HG03060 (cell line): ENCODE data around the gene EMID1.
"Not testable (repeated sequence)": the region's sequence is repeated elsewhere in the genome, so short reads cannot be mapped to it uniquely, and the experiment has no call there.

Experiments
- ATAC-seq: cut with Tn5 transposase; IDR thresholded peaks from one replicate; pipeline ENCODE4 v1.9.1; 2021; ENCODE audit warnings: low read depth, moderate number of reproducible peaks; ENCODE audit not compliant: unreplicated experiment

EMID1 gene

GRCh38 chr22:29208879-29209623 lies 3.4 kb downstream of the EMID1 start:
- ATAC-seq: no peak

GRCh38 chr22:29209624-29209929 lies 3.9 kb downstream of the EMID1 start:
- ATAC-seq: no peak

GRCh38 chr22:29211066-29211465 lies 5.4 kb downstream of the EMID1 start:
- no peak for ATAC-seq

GRCh38 chr22:29211466-29211865 lies 5.8 kb downstream of the EMID1 start:
- ATAC-seq: no peak

DNA sequence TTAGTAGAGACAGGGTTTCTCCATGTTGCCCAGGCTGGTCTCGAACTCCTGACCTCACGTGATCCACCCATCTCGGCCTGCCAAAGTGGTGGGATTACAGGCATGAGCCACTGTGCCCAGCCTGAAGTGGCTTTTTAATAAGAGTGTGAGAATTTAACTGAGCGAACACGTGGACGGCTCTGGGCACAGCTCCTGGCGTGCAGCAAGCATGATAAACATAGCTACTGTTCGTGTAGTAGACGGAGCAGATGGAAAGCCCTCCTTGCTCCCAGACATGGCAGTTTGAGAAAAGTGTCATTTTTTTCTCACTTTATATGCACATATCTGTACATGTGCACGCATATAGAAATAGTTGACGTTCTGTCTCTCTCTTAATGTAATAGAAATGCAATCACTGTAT lies 7.0 kb downstream of the EMID1 start:
- ATAC-seq: no peak

GRCh38 chr22:29213493-29213892 lies 7.8 kb downstream of the EMID1 start:
- ATAC-seq: no peak

DNA sequence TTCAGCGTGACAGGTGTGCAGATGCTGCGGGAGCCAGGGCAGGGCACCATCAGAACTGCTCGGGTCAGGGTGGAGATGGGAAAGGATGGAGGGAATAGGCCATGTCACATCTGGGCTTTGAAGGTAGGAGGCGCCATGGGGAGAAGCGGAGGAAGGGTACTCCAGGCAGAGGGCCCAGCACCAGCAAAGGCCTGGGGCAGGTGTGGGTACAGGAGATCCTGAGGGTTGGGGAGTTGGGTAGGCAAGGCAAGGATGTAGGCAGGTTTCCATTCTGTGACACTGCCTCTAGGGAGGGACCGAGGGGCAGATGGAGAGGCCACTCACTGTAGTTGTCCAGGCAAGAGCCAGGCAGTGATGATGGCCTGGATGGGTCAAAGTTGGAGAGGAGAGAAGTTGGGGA lies 8.5 kb downstream of the EMID1 start:
- ATAC-seq: no peak

- ATAC-seq: no peak
Observed at GRCh38 chr22:29215012-29215860, 9.5 kb downstream of the EMID1 start.

- ATAC-seq: no peak
Observed at GRCh38 chr22:29216011-29216872, 10.5 kb downstream of the EMID1 start.

DNA sequence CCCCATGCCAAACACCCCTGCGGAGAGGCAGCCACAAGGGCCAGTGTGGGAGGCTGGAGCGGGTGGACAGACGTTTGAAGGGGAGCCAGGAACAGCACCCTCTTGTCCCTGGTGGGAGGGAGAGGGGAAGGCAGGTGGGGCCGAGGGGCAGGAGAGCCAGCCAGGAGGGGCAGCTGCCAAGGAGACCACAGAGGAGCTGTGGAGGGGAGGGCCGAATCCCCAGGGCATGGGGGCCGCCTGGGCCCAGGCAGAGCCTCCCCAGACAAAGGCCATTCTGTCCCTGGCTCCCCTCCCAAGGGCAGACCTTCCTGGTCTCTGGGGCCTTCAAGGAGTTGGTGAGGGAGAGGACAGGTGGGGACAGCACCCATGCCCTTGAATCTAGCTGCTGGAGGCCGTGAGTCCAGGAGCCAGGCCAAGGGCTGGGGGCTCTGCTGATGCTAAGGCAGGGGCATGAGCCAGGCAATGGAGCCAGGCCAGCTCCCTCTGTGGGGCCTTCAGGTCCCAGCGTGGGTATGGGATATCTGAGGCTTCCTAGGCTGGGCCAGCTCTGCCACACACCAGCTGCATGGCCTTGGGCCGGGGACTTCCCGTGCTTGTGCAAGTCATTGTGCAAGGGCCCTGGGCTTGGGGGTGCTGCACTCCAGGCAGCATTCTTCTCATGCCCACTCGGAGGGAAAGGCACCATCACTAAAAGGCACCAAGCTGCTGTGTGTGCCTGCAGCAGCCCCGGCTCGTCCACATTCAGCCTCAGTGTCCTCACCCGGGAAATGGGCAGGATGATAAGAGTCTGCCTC lies 11.4 kb downstream of the EMID1 start:
- ATAC-seq: no peak

DNA sequence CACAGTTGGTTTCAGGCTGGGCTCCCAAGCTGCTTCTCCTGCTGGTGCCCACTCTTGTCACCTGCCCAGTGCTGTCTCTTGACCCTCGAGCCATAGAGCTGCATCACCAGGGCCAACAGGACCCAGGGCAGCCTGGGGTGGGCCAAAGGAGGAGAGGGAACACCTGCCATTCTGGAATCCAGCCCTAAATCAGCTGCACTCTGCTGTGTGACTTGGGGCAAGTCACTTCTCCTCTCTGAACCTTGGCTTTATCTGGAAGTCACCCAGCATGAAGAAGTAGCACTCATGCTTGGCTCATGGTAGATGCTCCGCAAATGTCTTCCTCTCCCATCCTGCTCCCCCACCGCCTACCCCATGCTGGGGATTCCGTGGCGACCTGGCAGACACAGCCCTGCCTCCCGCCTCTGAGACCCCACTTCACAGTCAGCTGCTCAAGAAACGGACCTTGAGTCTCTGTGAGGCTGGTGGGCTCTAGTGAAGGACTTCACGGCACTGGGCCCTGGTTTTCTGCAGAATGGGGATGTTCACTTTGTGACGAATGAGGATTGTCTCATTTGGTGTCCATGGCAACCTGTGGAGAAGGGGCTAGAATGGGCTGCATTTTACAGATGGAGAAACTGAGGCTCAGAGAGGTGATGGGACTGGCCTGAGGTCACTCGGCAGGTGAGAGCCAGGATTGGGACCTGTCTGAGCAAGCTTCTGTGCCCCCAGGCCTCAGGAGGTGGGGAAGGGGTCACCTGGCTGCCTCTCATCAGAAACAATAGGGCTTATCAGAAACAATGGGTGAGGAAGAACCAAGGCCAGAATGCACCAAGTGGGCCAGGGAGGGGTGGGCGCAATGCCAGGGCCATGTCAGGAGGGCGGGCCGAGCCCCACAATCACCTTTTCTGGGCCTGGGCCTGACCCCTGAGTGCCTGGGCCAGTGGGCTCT lies 12.4 kb downstream of the EMID1 start:
- ATAC-seq: no peak

GRCh38 chr22:29218758-29219408 lies 13.2 kb downstream of the EMID1 start:
- ATAC-seq: no peak

DNA sequence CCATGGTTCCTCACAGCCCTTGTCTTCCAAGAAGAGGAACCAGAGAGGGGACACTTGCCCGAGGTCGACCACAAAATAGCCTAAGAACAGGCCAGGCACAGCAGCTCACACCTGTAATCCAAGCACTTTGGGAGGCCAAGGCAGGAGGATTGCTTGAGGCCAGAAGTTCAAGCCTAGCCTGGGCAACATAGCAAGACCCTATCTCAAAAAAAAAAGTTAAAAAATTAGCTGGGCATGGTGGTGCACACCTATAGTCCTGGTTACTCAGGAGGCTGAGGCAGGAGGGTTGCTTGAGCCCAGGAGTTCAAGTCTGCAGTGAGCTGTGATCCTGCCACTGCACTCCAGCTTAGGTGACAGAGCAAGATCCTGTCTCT lies 13.7 kb downstream of the EMID1 start:
- ATAC-seq: not testable (repeated sequence)

GRCh38 chr22:29219881-29220670 lies 14.4 kb downstream of the EMID1 start:
- ATAC-seq: no peak

- ATAC-seq: no peak
Observed at GRCh38 chr22:29224121-29224858, 18.6 kb downstream of the EMID1 start.

GRCh38 chr22:29224859-29225410 lies 19.2 kb downstream of the EMID1 start:
- ATAC-seq: no peak
